Sciatic nerve (tissue), 2 donors: Measurements from ENCODE around the gene ABCF2. TPM values are rescaled to one million over a fixed set of nuclear protein-coding genes. Genes with fewer than 3 reads are reported as not detected.

Source experiments
- ATAC-seq: fragments of 200-7000 bp; cut with Tn5 transposase; one replicate; pipeline ENCODE4 v1.9.1; 2020; ENCODE audit warnings: mild to moderate bottlenecking, moderate library complexity
- DNase-seq: peaks from one replicate; pipeline ENCODE4 v3.0.0-alpha.2; 2020; ENCODE audit warnings: low spot score
- intact Hi-C: fragments of 100-400 bp; cut with DNase I; formaldehyde crosslinking; loops from one replicate; pipeline ENCODE4 v1.14.2; 2022
- total RNA-seq: library from RNA; stranded (reverse); fragmentation: NEBNext Ultra II Directional; extraction: Animal tissue kit (Norgen Biotek cat#: 25700); gene quantifications from one replicate; pipeline ENCODE4 v1.2.1, GENCODE V29; 2021
- donor health status: DM: no; HTN: no; CAD: no.
- donor health status: DM: no; HTN: no; CAD: no.

ABCF2 gene
- total RNA-seq, 1 donor from 2014 or later: 20.8 TPM

DNA sequence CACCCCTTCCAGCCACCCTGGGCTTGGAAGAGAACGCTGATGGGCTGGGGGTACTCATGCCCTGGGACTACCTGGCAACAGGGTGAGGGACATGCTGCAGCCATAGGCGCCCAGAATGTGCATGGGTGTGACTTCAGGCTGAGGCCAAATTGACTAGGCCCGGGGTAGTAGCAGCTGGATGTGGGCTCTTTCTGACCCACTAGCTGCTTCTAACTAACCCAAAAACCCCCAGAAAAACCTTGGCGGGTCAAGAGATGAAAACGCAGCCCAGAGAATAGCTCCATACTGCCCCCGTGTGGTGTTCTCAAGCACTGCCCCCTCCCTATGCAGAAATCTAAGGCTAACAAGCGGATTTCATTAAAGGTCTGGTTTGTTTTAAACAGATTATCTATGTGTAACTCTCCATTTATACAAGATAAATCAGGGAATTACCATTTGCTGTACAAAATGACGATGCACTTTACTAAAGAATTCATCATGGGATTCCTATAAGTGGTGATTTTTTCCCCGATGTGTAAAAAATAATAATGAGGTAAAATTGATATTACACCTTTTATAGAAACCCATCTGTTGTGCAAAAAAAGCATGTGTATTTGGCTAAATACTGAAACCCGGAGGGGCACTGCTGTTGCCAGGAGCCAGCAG, 17.3 kb upstream of the ABCF2 start:
- intact Hi-C loops: loop anchor here (2.0 kb wide), 1 partner anchor 60 kb away; no protein-coding TSS in a partner anchor
- no peak for ATAC-seq
- no peak for DNase-seq

GRCh38 chr7:151243408-151244195, 16.6 kb upstream of the ABCF2 start:
- DNase-seq: no peak
- no peak for ATAC-seq
- intact Hi-C loops: loop anchor here (2.0 kb wide), 1 partner anchor 61 kb away; no protein-coding TSS in a partner anchor

DNA sequence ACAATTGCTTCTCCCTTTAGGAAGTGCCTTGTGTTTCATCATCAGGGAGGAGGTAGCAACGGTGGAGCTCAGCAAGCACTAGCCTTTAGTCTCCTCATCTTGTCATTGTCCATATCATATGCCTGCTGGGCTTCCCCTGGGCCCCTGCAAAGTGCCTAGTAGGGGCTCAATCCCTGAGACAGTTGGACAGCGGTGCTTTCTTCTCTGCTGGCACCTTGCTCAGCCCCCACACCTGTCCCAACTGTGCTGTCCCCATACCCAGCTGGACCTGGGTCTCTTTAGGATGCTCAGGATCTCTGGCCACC, 16.0 kb upstream of the ABCF2 start:
- DNase-seq (no peak), ATAC-seq (no peak)
- intact Hi-C loops: no loop called here

GRCh38 chr7:151242159-151243044, 15.4 kb upstream of the ABCF2 start:
- DNase-seq: no peak
- intact Hi-C loops: no loop called here

DNA sequence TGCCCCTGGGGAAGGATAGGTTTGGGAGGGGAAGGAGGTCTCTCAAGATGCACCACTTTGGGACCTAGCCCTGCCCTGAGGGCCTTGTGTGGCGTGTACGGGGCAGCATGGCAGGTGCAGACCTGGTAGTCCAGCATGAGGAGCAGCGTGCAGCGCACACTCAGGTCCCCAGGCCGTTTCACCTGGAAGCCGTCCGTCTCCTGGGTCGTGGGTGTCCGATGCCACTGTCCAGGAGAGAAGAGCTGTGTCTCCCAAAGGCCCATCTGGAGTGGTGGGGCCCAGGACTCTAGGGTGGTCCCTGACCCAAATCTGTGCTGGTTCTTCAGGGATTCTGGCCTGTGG, 14.7 kb upstream of the ABCF2 start:
- ATAC-seq (no peak), DNase-seq (no peak)
- intact Hi-C loops: no loop called here

More at GRCh38 chr7:151242159-151243044, 15.4 kb upstream of the ABCF2 start:
- ATAC-seq: no peak

DNA sequence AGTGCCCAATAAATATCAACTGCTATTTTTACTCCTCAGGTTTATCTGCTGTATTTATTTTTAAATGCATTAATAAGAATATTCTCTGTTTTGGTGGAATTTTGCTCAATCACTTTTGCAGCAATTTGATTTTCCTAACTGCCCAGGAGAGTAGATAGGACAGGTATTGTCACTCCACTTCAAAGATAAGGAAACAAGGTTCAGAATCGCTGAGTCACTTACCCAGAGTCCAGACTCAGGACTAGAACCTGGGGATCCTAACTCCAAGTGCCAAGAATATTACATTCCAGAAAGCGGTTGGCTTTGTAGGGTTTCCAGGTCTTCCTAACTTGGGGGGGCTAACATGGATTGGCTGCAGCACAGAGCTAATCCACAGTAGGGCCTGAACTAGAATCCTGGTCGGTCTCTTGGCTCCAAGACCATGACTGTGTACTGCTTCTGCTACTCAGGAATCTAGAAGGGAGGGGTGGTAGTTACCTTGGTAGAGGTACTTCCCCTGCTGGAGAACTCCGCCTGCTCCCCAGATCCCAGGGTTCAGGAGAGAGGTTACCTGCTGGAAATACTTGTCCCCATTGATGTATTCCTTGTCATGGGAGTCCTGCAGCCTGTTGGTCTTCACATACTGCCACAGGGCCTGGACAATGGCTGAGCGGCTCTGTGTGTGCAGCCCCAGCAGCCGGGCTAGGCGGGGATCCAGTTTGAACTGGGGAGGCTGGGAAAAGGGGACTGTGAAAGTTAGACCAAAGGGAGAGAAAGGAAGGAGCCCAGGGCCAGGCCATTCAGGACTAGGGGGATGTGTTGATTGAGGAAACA, 14.1 kb upstream of the ABCF2 start:
- ATAC-seq: no peak
- no peak for DNase-seq
- intact Hi-C loops: no loop called here

GRCh38 chr7:151240536-151240935, 13.5 kb upstream of the ABCF2 start:
- intact Hi-C loops: no loop called here
- ATAC-seq (no peak), DNase-seq (no peak)

DNA sequence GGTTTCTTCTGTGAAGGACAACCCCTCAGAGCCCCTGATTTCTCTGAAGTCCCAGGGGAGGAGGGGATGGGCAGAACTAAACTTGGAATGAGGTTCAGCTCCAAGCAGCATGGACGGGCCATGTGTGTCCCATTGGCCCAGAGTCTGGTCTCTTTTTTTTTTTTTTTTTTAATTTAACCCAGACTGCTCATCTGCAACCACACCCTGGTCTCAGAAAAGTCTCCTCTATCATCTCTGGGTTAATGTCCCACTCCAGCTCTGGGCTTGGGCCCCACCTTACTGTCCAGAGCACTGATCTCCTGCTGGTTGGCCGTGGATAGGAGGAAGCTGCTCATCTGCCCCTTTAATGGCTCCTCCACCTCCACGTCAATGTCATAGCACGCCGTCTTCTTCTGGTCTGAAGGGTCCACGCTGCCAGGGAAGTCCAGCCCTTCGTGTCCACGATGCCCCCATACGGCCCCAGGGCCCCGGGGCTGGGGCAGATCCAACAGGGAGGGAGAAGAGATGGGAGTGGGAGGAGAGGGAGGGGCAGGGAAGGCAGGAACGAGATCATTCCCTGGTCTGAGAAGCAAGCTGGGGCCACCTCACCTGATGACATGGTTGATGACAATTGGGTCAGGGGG, 12.9 kb upstream of the ABCF2 start:
- intact Hi-C loops: no loop called here
- DNase-seq: no peak

GRCh38 chr7:151238924-151239836, 12.2 kb upstream of the ABCF2 start:
- ATAC-seq (no peak), DNase-seq (no peak)
- intact Hi-C loops: no loop called here

More for the DNA sequence above, 12.9 kb upstream of the ABCF2 start:
- no peak for ATAC-seq

- intact Hi-C loops: no loop called here
- no peak for DNase-seq
- no peak for ATAC-seq
These were observed 11.3 kb upstream of the ABCF2 start for GRCh38 chr7:151238190-151238810.

- intact Hi-C loops: no loop called here
- ATAC-seq (no peak), DNase-seq (no peak)
These were observed 10.5 kb upstream of the ABCF2 start for GRCh38 chr7:151237244-151238189.

GRCh38 chr7:151236406-151236805, 9.4 kb upstream of the ABCF2 start:
- intact Hi-C loops: no loop called here
- ATAC-seq: no peak
- no peak for DNase-seq

GRCh38 chr7:151235091-151235787, 8.2 kb upstream of the ABCF2 start:
- no peak for ATAC-seq
- intact Hi-C loops: no loop called here
- no peak for DNase-seq

GRCh38 chr7:151233804-151234203, 6.8 kb upstream of the ABCF2 start:
- DNase-seq (no peak), ATAC-seq (no peak)
- intact Hi-C loops: no loop called here

- peak; percentile 41 for ATAC-seq
- DNase-seq: no peak
- intact Hi-C loops: no loop called here
These were observed 6.1 kb upstream of the ABCF2 start for GRCh38 chr7:151232917-151233701.
